Measurements from ENCODE around the gene PAX7. TPM values are rescaled to one million over a fixed set of nuclear protein-coding genes. Genes with fewer than 3 reads are reported as not detected.

Gene PAX7
- total RNA-seq, 1 donor = not detected

DNA sequence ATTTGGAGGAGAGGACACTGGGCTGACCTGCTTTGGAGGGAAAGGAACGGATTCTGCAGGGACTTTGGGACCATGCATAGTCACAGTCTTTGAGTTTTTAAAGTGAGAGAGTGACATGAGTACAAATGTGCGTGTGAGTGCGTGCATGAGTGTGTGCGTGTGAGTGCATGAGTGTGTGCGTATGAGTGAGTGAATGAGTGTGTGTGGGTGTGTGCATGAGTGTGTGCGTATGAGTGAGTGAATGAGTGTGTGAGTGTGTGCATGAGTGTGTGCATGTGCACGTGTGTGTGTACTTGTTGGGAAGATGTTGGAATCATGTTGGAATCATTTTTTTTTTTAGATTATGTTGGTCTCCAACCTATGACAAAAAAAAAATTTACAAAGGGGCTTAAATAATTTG, 70.5 kb downstream of the PAX7 start:
- Histone ChIP-seq H2AFZ (ENCODE audit: low read length) (no peak overlapping the region), H3K27ac (ENCODE audit: low read depth, low read length) (no peak overlapping the region), H3K27me3 (ENCODE audit: insufficient read depth, low read length) (peaks cover 4% of the 10 kb centered on the region), H3K4me1 (ENCODE audit: insufficient read depth, low read length) (no peaks in the 10 kb centered on the region), H3K9me3 (ENCODE audit: low read depth, low read length) (no peaks in the 10 kb centered on the region), H3K79me2 (ENCODE audit: insufficient read depth, low read length) (no peaks in the 10 kb centered on the region), H3K4me2 (ENCODE audit: insufficient read depth, low read length) (no peak overlapping the region), H3K36me3 (ENCODE audit: insufficient read depth, low read length) (no peaks in the 10 kb centered on the region), H4K20me1 (ENCODE audit: insufficient read depth, low read length) (no peaks in the 10 kb centered on the region), H3K4me3 (ENCODE audit: insufficient read depth, low read length) (no peak overlapping the region)
- TF ChIP-seq, protein P1, sequence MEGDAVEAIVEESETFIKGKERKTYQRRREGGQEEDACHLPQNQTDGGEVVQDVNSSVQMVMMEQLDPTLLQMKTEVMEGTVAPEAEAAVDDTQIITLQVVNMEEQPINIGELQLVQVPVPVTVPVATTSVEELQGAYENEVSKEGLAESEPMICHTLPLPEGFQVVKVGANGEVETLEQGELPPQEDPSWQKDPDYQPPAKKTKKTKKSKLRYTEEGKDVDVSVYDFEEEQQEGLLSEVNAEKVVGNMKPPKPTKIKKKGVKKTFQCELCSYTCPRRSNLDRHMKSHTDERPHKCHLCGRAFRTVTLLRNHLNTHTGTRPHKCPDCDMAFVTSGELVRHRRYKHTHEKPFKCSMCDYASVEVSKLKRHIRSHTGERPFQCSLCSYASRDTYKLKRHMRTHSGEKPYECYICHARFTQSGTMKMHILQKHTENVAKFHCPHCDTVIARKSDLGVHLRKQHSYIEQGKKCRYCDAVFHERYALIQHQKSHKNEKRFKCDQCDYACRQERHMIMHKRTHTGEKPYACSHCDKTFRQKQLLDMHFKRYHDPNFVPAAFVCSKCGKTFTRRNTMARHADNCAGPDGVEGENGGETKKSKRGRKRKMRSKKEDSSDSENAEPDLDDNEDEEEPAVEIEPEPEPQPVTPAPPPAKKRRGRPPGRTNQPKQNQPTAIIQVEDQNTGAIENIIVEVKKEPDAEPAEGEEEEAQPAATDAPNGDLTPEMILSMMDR (IDR thresholded peaks at IDR 0.05; ENCODE audit: extremely low read depth, low read depth, low read length) = no peak
- DNase-seq (ENCODE audit: insufficient read length, low spot score, missing footprints) = peak; percentile 43

DNA sequence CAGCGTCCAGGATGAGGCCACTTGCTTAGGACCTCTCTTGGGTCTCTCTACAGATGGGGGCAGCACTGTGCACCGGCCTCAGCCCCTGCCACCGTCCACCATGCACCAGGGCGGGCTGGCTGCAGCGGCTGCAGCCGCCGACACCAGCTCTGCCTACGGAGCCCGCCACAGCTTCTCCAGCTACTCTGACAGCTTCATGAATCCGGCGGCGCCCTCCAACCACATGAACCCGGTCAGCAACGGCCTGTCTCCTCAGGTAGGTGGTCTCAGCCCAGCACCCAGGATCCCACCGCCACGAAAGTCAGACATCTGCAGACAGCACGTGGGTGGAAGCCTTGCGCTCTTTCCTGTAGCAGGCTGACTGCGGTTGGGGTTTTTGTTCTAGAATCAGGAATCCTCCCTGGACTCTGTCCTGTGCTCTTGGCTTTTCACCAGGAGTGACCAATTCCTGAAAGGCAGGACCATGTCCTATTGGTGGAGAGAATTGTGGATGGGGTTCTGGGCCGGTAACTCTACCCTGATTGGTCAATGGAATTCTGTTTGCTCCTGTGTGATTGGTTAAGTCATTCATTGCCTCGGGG, 72.5 kb downstream of the PAX7 start:
- DNase-seq (ENCODE audit: insufficient read length, low spot score, missing footprints) = peak; percentile 86
- H2AFZ ChIP-seq (ENCODE audit: low read length) = no peak overlapping the region
- TF ChIP-seq, protein P1 (IDR thresholded peaks at IDR 0.05; ENCODE audit: extremely low read depth, low read depth, low read length) = no peak
- no peaks in the 10 kb centered on the region for H3K36me3 ChIP-seq (ENCODE audit: insufficient read depth, low read length)
- no peaks in the 10 kb centered on the region for H3K4me1 ChIP-seq (ENCODE audit: insufficient read depth, low read length)
- H3K9me3 ChIP-seq (ENCODE audit: low read depth, low read length) = no peaks in the 10 kb centered on the region
- H3K4me2 ChIP-seq (ENCODE audit: insufficient read depth, low read length) = no peak overlapping the region
- no peaks in the 10 kb centered on the region for H3K79me2 ChIP-seq (ENCODE audit: insufficient read depth, low read length)
- H3K27me3 ChIP-seq (ENCODE audit: insufficient read depth, low read length) = peaks cover 2% of the 10 kb centered on the region
- no peaks in the 10 kb centered on the region for H4K20me1 ChIP-seq (ENCODE audit: insufficient read depth, low read length)
- H3K4me3 ChIP-seq (ENCODE audit: insufficient read depth, low read length) = no peak overlapping the region
- H3K27ac ChIP-seq (ENCODE audit: low read depth, low read length) = no peak overlapping the region

DNA sequence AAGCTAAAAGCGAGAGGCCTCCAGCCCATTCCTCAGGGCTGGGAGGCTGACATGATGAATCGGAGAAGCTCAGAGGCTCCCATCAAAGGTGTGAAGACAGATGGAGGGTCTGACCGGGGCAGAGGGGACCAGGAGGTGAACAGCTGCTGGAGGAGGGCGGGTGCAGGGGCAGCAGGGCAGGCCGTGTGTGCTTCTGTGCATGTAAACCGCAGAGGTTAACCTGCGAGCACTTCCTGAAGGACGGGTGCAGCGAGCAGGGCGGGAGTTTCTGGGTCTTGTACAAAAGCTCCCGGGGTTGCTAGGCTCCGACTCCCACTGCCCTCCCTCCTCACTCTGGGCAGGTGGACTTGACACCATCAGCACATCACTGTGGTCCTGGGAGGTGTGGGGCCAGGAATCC, 75.2 kb downstream of the PAX7 start:
- TF ChIP-seq, protein P1 (IDR thresholded peaks at IDR 0.05; ENCODE audit: extremely low read depth, low read depth, low read length) = no peak
- Histone ChIP-seq H3K4me2 (ENCODE audit: insufficient read depth, low read length) (no peak overlapping the region), H3K4me1 (ENCODE audit: insufficient read depth, low read length) (no peaks in the 10 kb centered on the region), H3K36me3 (ENCODE audit: insufficient read depth, low read length) (no peaks in the 10 kb centered on the region), H4K20me1 (ENCODE audit: insufficient read depth, low read length) (no peaks in the 10 kb centered on the region), H3K27me3 (ENCODE audit: insufficient read depth, low read length) (peaks cover 6% of the 10 kb centered on the region), H3K79me2 (ENCODE audit: insufficient read depth, low read length) (no peaks in the 10 kb centered on the region), H2AFZ (ENCODE audit: low read length) (no peak overlapping the region), H3K27ac (ENCODE audit: low read depth, low read length) (no peak overlapping the region), H3K4me3 (ENCODE audit: insufficient read depth, low read length) (no peak overlapping the region), H3K9me3 (ENCODE audit: low read depth, low read length) (no peaks in the 10 kb centered on the region)
- no peak for DNase-seq (ENCODE audit: insufficient read length, low spot score, missing footprints)

DNA sequence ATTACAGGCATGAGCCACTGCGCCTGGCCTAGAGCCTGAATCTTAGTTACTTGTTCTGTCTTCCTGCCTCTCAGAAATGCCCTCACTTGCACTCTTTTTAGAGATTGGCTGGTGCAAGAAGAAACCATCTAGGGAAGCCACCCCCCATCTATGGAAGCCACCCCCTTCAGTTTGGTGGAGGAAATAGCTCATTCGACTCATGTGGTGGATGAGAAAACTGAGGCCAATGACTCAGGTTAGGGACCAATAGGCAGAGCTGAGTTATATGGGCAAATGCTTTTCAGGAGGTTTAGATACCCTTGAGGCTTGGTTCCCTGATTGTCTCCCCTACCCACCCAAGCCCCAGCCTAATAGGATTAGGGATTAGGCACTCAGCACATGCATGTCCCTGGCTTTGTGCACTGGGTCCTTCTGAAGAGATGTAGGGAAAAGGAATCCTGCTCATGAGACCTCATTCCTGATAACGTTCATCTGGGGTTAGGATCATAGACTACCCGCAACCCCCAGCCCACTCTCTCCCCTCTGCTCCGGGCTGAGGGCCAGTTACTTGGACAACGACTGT, 77.1 kb downstream of the PAX7 start:
- Histone ChIP-seq H3K4me1 (ENCODE audit: insufficient read depth, low read length) (no peaks in the 10 kb centered on the region), H3K27me3 (ENCODE audit: insufficient read depth, low read length) (peaks cover 6% of the 10 kb centered on the region), H3K27ac (ENCODE audit: low read depth, low read length) (no peak overlapping the region), H4K20me1 (ENCODE audit: insufficient read depth, low read length) (no peaks in the 10 kb centered on the region), H3K4me3 (ENCODE audit: insufficient read depth, low read length) (no peak overlapping the region), H3K36me3 (ENCODE audit: insufficient read depth, low read length) (no peaks in the 10 kb centered on the region), H2AFZ (ENCODE audit: low read length) (no peak overlapping the region), H3K79me2 (ENCODE audit: insufficient read depth, low read length) (no peaks in the 10 kb centered on the region), H3K4me2 (ENCODE audit: insufficient read depth, low read length) (no peak overlapping the region), H3K9me3 (ENCODE audit: low read depth, low read length) (no peaks in the 10 kb centered on the region)
- TF ChIP-seq, protein P1 (IDR thresholded peaks at IDR 0.05; ENCODE audit: extremely low read depth, low read depth, low read length) = no peak
- no peak for DNase-seq (ENCODE audit: insufficient read length, low spot score, missing footprints)
